Gastrocnemius medialis (tissue), 4 donors: ENCODE results near the gene CELF3.

Experiments used
- CTCF ChIP-seq, 5 experiments: fragments of 450-650 bp in 3 of 5; fragments of 200-600 bp in 2 of 5; sonication (generic) in 2 of 5; IDR thresholded peaks in 4 of 5; conservative IDR thresholded peaks in 1 of 5; 1 replicate in 4 of 5; 2 replicates in 1 of 5; pipeline ENCODE4 v1.5.1; 2016 to 2019; ENCODE audit warnings: antibody characterized with exemption in 5 of 5, mild to moderate bottlenecking in 3 of 5, moderate library complexity in 3 of 5
- POLR2A ChIP-seq, 2 donors: fragments of 450-650 bp; IDR thresholded peaks; one replicate each; pipeline ENCODE4 v1.6.1; 2017; ENCODE audit warnings: antibody characterized with exemption in 2 of 2, mild to moderate bottlenecking in 2 of 2, moderate library complexity in 2 of 2

GRCh38 chr1:151704246-151704645 lies 12.4 kb downstream of the CELF3 start:
- no peak for TF ChIP-seq CTCF (IDR thresholded peaks at IDR 0.05 in 4 of 5, conservative IDR thresholded peaks at IDR 0.05 in 1 of 5)
- TF ChIP-seq POLR2A (IDR thresholded peaks at IDR 0.05) = no peak
